Activated CD8-positive, alpha-beta memory T cell treated with anti-CD3 and anti-CD28 coated beads, Interleukin-2, amount 50 U/mL, for 24 hours (primary cell): ENCODE results near the gene IGSF10.

Source experiments
- DNase-seq: peaks from one replicate; pipeline ENCODE4 v3.0.0-alpha.2; 2020; ENCODE audit errors: extremely low read depth

IGSF10 gene

DNA sequence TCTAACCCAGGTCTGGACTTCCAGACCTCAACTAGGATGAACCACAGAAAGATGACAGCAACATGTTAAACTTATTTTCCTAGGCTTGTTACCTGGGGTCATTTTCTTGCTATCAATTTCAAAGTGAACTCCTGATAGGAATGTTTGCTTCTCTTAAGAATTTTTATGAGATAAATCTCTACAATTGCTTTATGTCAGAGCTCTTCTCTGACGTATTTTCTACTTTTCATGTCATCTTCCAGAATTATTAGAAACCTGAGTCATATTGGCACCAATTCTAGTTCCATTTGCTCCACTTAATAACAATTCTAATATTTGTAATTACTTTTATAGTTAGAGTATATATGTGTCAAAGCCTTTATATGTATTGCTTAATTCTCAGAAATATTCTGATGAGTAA lies 2.1 kb upstream of the IGSF10 start:
- no peak for DNase-seq

DNA sequence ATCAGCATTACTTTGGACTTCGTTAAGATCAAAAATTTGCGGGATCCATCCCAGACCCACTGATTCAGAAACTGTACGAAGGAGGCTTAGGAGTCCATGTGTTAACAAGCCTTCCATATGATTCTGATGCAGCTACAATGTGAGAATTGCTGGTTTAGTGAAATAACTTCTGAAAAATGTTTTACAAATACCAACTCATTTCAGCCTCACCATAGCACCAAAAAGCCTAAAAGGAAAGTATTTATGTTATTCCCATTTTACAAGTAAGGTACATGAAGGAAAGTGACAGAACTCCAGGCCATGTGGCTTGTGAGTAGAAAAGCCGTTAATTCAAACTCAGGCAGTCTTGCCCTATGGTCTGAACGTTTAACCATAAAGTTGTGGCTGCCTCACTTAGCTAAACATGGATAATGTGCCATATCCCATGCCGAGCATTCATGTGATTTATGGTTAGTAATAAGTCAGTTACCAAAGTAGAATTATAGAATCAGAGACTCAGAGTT lies 1.5 kb upstream of the IGSF10 start:
- DNase-seq = no peak

DNA sequence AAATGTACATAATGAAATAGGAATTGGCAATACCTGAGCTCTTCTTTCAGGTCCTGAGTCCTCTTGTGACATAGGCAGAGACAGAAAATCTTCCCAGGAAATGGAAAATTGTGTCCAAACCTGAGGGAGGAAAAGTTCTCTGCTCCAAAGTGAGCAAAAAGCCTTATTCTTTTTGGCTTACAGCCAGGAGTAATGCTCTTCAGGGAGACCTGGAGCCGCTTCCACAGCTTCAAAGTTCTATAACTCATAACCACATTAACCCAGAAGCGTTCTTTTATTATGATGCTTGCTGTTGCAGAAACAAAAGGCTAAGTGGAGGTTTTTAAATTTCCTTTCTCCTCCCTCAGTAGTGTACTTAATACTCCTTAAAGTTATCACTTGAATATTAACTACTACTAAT lies 633 bp downstream of the IGSF10 start:
- no peak for DNase-seq

DNA sequence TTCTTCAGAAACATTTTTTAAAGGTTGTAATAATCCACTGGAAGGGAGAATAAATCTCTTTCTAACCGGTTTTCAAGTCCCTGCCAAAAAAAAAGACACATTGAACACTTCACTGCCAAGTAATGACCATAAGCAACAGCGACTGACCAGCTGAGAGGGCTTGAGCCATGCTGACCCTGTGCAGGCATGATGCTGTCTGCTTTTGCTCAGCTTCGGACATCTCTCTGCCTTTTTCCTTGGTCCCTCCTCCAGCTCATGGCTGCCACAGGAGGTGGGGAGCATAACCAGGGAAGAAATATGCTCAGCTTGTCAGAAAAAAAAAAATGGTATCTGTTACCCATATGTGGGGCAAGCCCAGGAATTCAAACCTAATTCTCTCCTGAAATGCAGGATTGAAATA lies 1.5 kb downstream of the IGSF10 start:
- no peak for DNase-seq

DNA sequence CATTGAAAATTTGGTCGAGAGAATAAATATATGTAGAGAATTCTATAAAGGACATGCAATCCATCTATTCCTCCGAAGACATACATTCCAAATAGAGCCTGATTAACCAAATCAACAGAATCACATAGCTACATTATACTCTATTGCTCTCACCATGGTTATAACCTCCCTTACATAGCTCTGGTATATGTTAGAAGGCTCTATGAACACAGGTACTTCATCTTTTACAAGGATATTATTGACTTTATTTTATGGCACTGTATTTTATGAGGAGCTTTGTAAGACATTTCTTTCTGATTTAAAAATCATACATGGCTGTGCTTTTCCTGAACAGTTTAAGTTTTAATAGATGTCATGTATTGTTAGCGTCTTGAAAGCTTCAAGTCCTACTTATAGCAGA lies 4.8 kb downstream of the IGSF10 start:
- DNase-seq = no peak

DNA sequence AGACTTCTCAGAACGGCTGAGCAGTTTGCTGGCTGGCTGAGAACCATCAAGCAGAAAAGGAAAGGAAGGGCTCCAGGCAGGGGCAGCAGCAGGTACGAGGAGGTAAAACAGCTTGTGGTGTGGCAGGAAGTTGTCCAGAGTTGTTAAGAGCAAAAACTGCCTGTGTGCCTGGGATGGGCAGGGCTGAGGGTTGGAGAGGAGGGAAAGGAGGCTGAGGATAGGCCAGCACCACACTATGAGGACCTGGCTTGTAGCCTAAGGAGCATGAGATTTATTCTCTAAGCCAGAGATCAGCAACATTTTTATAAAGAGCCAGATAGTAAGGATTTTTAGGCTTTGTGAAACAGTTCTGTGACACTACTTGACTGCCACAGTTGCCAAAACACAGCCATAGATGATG lies 8.0 kb downstream of the IGSF10 start:
- DNase-seq = no peak

DNA sequence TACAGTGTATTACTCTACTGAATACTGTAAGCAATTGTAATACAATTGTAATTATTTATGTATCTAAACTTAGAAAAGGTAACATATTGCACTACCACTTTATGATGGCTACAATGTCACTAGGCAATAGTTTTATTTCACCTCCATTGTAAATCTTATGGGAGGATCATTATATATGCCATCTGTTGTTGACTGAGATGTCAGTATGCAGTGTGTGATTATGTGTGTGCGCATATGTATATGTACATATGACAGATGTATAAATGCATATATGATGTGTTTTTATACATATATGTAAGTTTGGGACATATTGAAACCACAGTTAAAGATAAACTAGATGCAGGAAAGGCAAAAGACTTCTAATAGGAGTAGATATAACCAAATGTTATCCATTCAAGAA lies 8.5 kb downstream of the IGSF10 start:
- DNase-seq = no peak

DNA sequence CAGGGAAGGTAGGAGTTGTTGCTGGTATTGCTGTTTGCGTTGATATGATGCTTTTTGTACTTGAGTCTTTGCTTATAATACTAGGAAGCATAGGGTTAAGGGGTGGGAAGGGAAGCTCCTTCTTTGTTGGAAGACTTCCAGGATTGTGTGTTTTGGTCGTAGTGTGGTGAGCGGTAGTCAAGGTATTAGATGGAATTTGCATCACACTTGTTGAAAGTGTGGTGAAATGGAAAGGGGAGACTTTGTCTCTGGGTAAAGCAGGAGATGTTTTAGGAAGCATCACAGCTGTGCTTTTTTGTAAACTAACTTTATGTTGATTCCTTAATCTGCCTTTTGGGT lies 14.9 kb downstream of the IGSF10 start:
- DNase-seq = no peak

DNA sequence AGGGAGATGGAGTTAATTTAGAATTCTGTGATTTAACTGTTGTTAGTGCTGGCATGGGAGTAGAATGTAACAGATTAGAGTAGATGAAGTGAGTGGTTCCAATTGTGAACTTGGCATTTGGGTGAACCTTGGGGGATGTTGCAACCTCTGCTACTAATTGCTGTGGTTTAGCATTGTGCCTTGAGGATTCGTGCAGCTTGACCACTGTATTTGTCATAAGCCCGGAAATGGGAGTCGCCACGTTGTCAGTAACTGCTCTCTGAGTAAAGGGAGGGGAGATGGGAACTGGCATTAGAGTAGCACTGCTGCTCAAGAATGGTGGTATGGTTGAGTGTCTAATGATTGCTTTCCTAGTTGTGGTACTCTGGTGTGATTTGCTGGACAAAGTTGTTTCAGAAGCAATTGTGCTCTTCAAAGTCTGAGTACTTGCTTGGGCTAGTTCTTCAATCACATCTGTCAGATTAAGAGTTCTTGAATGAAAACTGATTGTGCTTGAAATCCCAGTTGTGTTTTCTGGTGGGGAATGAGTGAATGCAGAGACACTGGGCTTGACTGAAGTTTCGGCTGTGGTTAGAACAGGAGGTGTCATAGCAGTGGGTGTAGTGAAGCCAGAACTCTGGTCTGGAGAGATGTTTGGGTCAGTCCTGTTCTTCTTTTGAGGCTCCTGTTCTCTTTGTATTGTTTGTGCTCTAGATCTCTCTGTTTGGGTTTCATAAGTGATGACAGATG lies 15.4 kb downstream of the IGSF10 start:
- no peak for DNase-seq

DNA sequence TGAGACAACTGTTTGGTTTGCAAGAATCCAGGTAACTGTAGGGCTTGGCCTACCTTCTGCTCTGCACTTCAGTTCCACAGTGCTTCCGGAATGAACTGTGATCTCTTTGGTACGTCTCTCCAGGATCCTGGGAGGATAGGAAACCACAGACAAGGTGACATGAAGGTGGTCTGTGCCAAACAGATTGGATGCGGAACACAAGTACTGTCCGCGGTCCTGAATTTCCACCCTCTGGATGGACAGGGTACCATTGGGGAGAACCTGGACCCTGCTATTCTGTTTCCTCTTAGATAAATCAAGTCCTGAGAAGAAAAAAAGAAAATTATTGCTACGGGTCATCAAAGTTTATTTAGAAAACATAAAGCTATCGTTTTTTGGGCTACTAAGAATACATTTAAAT lies 17.3 kb downstream of the IGSF10 start:
- no peak for DNase-seq

DNA sequence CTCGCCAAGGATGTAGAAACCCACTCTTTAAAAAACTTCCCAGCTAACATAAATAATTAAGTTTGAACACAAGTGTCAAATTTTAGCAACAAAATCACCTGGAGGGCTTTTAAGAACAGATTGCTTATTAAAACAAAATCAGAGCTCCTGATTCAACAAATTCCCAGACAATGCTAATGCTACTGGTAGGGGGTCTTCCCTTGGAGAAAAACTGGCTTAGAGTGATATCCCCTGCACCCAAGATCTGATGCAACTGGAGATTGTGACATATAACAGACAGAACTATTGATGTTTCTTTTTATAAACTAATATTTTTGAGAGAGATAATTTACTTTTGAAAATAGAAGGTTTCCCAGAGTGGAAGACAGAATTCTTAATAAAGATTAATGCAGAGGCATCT lies 19.9 kb downstream of the IGSF10 start:
- DNase-seq = no peak

DNA sequence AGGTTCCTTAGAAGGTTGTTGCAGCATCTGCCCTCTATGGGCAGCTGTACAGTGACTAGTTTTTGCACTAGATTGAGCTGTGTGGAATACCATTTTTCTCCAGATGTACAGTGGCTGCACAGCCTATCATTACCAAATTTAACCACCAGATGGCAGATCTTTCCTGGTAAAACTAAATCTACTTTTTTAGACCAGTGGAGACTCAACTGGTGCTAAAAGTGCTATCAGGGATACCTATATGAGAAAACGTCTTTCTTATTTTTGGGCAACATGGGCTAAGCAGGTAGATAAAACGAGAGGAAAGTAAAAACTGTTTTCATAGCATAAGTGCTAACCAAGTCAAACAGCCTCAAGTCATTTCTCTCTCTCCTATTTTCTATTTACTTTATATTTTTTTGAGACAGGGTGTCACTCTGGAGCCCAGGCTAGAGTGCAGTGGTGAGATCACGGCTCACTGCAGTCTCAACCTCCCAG lies 21.2 kb downstream of the IGSF10 start:
- DNase-seq = no peak

DNA sequence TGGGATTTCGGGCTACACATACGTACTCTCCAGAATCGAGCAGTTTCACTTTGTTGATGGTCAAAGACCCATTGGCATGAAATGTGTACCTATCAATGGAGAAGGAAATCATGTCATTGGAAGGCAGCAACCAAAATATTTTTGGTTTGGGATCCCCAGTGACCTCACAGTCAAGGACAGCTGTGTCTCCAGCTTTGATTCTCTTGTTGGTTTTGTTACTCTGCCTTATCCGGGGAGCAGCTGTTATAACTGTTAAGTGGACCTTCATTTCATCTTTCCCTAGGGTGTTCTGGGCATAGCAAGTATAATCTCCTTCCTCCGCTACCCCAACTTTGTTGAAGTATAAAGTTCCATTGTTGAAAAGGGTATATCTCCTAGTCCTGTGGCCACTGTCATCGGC lies 23.0 kb downstream of the IGSF10 start:
- DNase-seq = no peak

DNA sequence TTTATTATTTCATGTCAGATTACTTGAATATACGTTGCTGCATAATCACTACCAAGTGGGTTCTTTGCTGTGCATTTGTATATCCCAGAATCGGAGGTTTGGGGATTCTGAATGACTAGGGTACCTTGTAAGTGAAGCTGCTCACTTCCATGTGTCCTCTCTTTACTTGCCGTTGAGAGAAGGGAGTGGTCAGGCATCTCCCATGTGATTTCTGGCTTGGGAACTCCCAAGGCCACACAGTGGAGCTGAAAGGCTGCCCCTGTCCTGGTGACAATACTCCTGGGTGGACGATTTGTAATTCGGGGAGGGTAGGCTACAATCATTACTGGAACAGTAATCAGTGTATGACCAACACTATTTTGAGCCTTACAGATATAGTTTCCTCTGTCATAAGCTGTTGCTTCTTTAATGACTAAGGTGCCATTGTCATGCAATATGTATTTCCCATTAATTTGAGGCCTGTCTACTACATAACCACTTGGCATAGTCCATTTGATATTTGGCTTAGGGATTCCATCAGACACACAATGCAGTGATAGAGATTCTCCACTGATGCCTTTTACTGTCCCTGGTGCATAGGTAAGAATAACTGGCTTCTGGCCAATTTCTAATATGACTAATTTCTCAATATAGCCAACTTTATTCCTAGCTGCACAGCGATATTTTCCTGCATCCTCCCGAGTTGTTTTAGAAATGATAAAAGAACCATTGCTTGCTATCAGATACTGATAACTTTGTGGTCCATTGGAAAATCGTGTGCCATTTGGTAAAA lies 24.0 kb downstream of the IGSF10 start:
- DNase-seq = no peak

DNA sequence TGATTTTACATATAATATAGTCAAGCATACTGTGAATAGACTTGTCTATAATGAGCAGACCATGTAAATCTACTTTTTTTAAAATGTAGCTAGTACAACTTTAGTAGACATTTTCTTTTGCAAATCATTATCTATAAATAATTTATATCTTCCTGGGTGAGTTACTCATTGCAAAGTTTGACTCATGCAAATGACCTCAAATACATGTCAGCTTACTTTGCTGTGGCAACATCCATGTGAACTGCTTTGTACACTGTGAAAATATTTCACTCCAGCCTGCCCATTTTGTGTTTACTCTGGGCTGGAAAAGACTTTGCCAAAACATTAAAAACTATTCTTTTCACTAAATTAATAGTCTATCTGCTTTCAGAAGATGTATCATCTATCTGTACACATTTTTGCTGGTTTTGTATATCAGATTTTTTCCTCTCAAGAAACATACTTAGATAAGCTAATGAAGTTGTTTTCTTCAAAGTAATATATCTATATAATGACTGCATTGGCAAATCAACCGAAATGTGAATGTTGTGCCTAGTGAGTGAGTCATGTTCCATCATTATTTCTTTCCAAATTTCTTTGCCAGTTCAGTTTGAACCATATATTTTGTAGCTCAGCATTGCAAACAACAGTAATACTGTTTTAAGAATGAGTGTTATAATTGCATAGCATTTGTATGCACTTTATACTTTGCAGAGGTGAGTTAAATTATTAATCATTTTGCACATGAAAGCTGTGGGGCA lies 26.5 kb downstream of the IGSF10 start:
- DNase-seq = no peak

DNA sequence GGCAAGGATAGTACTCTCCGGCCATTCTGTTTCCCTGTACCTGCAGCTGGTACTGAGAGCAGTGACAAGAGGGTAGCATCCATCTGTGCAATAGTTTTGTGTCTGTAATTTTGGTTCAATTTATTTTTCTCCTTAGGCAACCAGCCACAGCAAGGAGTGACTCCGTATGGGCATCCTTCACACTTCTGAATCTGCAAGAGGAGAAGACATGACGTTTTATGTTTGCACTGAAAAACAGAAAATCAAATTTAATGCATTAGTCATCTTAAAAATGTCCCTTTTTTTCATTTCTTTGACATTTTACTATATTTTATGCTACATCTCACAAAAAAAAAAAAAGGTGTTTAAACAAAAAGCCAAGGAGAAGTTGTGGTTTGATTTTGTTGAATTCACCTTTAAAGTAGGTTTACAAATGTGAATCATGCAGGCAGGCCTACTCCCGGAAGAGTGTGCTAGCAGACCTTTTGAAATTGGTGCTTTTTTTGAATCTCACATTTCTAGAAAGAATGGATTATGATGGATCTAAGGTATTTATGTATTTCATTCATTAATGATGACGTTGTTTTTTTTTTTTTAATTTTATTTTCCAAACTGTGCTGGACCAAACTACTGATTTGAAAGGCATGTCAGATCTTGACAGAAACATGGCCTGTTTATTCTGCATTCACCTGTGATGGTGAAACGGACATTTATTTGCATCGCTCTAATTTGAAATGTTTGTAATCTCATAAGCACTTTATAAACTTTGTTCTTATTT lies 28.1 kb downstream of the IGSF10 start:
- DNase-seq = no peak

DNA sequence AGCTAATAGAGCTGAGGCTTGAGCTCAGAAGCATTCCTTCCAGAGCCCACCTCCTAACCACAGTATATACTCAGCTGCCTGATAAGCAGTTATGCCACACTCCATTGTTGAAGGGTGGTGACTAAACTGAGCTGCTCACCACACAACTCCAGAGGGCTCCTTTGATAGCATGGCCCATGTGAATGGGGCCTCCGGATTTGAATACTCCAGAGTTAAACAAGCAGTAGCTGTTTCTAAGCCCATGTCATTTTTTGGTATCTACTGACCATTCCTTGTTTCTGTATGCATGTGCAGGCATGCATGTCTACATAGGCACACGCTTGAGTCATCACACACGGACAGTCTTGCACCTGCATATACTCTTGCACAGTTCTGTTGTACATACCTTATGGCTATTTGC lies 28.9 kb downstream of the IGSF10 start:
- no peak for DNase-seq

DNA sequence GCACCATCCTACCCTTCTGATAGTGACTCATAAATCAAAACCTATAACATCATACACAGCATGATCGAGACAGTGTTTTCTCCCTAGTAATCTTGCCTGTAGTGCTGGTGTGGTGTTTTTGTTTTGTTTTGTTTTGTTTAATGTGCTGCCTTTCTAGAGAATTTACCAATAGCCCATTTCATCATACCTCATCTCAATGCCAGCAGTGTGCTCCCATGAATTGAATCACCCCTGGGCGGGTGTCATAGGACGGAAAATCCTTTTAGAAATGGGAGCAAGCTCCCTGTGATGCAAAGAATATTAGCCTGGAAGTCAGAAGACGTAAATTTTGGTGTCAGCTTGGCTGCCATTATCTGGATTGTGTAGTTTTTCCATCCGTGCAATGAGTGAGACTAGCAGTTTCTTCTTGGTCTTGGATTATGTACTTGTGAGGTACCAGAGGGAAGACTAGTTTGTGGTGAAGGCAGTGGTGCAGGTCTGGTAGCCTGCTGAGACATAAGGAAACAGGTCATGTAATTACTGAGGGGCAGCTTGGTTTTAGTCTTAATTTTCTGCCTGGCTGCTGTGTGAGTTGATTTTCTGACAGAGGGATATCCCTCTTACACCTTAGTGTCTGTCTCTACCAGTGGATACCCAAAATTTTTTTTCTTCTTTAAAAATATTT lies 29.9 kb downstream of the IGSF10 start:
- DNase-seq = no peak

DNA sequence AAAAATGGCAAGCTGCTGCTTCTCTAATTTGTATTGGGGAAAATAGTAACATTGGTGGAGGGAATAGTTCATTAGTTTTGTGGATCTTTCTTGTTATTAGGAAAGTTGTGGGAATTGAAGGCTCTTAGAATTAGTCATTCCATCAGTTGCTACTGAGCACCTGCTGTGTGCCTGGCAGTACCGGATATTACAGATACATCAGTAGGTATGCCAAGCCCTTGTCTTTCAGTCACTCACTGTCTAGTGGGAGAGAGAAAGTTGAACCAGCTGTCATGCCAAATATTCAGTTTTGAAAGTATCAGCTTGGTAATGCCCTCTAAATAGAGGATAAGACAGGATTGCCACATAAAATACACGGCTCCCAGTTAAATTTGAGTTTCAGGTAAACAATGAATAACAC lies 32.5 kb downstream of the IGSF10 start:
- no peak for DNase-seq

DNA sequence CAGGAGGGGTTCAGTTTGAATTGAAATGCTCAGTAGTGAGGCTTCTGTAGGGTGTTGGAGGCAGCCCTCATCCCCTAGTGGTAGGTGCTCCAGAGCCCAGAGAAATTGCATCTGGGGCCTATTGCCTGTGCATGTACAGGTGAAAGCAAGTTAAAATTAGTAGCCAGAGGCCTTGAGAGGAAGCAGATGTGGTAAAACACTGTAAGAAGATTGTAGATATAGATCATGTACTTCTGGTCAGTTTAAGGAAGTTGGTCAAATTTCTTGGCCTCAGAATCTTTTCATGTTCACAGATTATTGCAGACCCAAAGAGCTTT lies 34.6 kb downstream of the IGSF10 start:
- no peak for DNase-seq

DNA sequence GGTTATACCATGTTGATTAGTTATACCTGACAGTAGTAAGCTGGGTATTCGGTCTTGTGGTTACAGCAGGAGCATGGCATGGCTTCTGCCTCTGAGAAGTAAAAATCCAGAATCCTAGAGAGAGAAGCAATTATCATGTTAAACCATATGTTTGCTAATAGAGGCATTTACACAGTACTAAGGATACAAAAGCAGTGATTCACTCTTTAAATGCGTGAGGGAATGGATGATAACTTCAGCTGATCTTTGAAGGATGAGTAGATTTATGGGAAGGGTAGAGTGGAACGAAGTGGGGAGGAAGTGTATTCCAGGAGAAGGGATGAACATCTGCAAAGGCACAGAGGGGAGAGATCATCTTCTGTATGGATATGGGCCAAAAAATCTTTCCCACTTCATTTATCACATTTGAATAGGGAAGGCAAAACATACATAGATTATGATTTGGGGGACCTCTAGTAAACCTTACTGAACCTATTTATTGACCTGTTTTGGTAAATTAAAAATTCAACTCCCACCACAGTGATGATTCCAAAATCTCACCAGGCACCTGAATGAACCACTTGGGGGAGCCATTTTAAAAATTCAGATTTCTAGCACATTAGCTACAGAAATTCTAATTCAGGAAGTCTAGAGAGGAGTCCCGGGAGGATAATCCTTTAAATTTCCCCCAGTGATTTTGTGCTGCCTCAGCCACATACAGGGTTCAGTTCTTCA lies 35.1 kb downstream of the IGSF10 start:
- DNase-seq = no peak
